Urinary bladder (tissue), 4 donors: ENCODE data around the gene INTS7. TPM values are rescaled to one million over a fixed set of nuclear protein-coding genes. Genes with fewer than 3 reads are reported as not detected.

Source experiments
- DNase-seq: peaks from one replicate; pipeline ENCODE4 v3.0.0-alpha.2; 2015; ENCODE audit errors: extremely low spot score
- H3K27ac ChIP-seq: one replicate; pipeline ENCODE4 v1.5.1; 2013; ENCODE audit warnings: low read depth, mild to moderate bottlenecking, moderate library complexity
- H3K36me3 ChIP-seq: one replicate; pipeline ENCODE4 v1.6.1; 2013; ENCODE audit warnings: mild to moderate bottlenecking, moderate library complexity; ENCODE audit not compliant: insufficient read depth
- H3K4me1 ChIP-seq: one replicate; pipeline ENCODE4 v1.6.1; 2013; ENCODE audit warnings: mild to moderate bottlenecking, moderate library complexity; ENCODE audit not compliant: insufficient read depth
- H3K4me3 ChIP-seq: one replicate; pipeline ENCODE4 v1.5.1; 2013; ENCODE audit warnings: low read depth, low read length
- WGBS: extraction: QIAGEN DNeasy Blood & Tissue Kit; methylation state at CpG from one replicate; pipeline ENCODE4 v1.1.7; 2013; 5-methylcytosine and 5-hydroxymethylcytosine counted together
- polyA plus RNA-seq: library from polyadenylated mRNA; stranded (reverse); fragments of 200-250 nt; gene quantifications from one replicate; pipeline ENCODE4 v1.2.3, GENCODE V29; 2013
- total RNA-seq: library from RNA; depleted of rRNA; stranded (reverse); fragments of >200 nt; gene quantifications from one replicate; pipeline ENCODE4 v1.2.3, GENCODE V29; 2014
- donor health status: healthy with polysubstance abuse.
- donor health status: healthy.

INTS7 gene
- 24.3 TPM for total RNA-seq
- 5.2 TPM for polyA plus RNA-seq

GRCh38 chr1:212035123-212035834, at the start of gene INTS7, which contains the start of gene DTL:
Gene INTS7 (minus strand): TSS chr1:212035557. CDS start chr1:212035437, 120 bp downstream.
Gene DTL (plus strand): TSS chr1:212035748. CDS start chr1:212035891, 143 bp downstream.
- peak within 1 kb of the TSS; percentile 14 for H3K27ac ChIP-seq
- WGBS: under 1% methylated on average over 53 of the region's 53 CpGs
- peak; percentile 100 for DNase-seq
- H3K4me1 ChIP-seq: no peaks in the 10 kb centered on the region
- peak within 1 kb of the TSS; percentile 27 for H3K4me3 ChIP-seq
- H3K36me3 ChIP-seq: no peaks in the 10 kb centered on the region

DNA sequence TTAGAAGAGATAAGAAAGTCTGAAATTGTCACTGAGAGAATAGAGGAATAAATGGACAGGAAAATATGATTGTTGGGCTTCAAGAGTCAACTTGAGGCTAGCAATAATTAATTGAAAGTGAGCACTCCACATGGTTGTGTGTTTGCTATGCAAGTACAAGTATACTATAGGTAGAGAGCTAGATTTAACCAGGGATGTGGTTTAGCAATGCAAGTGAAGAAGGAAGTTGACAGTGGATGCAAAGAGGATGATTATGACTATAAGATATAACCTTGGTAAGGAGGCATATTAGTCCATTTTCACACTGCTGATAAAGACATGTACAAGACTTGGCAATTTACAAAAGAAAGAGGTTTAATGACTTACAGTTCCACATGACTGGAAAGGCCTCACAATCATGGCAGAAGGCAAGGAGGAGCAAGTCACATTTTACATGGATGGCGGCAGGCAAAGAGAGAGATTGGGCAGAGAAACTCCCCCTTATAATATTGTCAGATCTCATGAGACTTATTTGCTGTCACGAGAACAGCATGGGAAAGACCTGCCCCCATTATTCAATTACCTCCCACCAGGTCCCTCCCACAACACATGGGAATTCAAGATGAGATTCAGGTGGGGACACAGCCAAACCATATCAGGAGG, 47.5 kb upstream of the INTS7 start:
- H3K36me3 ChIP-seq: no peaks in the 10 kb centered on the region
- no peak for DNase-seq
- no peaks in the 10 kb centered on the region for H3K4me1 ChIP-seq
- 98% methylated on average over 2 of the region's 2 CpGs for WGBS
- no peak overlapping the region for H3K27ac ChIP-seq
- no peak overlapping the region for H3K4me3 ChIP-seq

GRCh38 chr1:212078826-212079225, 43.5 kb upstream of the INTS7 start:
- Histone ChIP-seq H3K27ac (no peak overlapping the region), H3K4me3 (no peak overlapping the region), H3K4me1 (no peaks in the 10 kb centered on the region), H3K36me3 (no peaks in the 10 kb centered on the region)
- WGBS: 83% methylated on average over 2 of the region's 2 CpGs
- no peak for DNase-seq

- no peak for DNase-seq
- no peaks in the 10 kb centered on the region for H3K36me3 ChIP-seq
- H3K4me1 ChIP-seq: no peaks in the 10 kb centered on the region
- no peak overlapping the region for H3K4me3 ChIP-seq
- WGBS: 85% methylated on average over 2 of the region's 2 CpGs
- H3K27ac ChIP-seq: no peak overlapping the region
These were observed 41.7 kb upstream of the INTS7 start for GRCh38 chr1:212077028-212077427.

DNA sequence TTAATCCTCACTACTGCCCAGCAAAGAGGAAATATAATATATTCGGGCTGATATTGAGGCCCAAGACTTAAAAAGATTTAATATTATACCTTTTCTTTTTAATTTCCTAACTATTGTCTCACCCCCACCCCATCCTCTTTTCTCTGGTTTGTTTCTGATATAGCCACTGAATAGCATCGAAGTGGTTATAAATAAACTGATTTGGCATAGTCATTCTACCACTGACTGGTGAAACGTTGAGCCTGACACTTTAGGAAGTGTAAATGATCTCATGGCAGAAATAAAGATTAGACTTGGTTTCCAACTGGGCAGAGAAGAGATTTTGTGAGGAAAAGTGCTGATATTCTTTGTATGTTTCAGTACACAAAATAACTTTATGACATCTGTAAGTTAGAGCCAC, 39.5 kb upstream of the INTS7 start:
- 53% methylated on average over 3 of the region's 3 CpGs for WGBS
- H3K4me1 ChIP-seq: no peaks in the 10 kb centered on the region
- no peak overlapping the region for H3K4me3 ChIP-seq
- no peak for DNase-seq
- H3K27ac ChIP-seq: no peak overlapping the region
- H3K36me3 ChIP-seq: no peaks in the 10 kb centered on the region

- 95% methylated on average over 3 of the region's 3 CpGs for WGBS
- no peaks in the 10 kb centered on the region for H3K4me1 ChIP-seq
These were observed 39.0 kb upstream of the INTS7 start for GRCh38 chr1:212074313-212074712.

DNA sequence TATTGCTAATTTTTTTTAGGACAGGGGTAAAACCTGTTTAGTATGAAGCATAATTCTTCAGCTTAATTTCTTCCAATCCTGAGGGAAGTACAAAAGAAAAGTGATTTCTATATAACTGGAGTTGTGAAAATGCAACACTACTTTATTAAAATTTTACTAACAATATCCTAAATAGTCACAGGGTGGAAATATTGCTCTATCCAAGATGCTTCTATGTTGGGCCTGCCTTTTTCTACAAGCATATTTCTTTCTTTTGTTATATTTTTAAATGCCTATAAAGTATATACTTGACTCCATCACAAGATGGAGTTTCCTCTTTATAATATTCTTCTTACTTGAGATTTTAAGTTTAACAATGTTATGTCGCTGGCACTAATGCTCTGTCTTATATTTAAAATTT, 38.1 kb upstream of the INTS7 start:
- Histone ChIP-seq H3K4me1 (no peaks in the 10 kb centered on the region), H3K4me3 (no peak overlapping the region), H3K27ac (no peak overlapping the region), H3K36me3 (no peaks in the 10 kb centered on the region)
- no peak for DNase-seq
- 95% methylated on average over 1 of the region's 1 CpG for WGBS

More at GRCh38 chr1:212074313-212074712, 39.0 kb upstream of the INTS7 start:
- H3K36me3 ChIP-seq: no peaks in the 10 kb centered on the region
- H3K27ac ChIP-seq: no peak overlapping the region
- no peak for DNase-seq
- H3K4me3 ChIP-seq: no peak overlapping the region

DNA sequence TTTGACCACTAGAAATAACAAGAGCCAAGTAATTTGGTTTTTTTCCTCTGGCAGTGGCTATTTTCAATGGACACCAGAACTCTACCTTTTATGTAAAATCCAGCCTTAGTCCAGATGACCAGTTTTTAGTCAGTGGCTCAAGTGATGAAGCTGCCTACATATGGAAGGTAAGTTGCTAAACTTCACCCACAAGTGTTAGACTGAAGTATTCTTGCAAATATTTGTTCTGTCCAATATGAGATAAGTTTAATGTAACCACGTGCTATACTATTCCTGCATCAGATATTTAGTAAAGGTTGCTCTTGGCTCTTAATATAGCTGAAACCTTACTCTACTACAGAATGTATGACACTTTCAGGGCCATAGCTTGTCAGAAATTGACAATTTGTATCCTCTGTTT, 36.7 kb upstream of the INTS7 start:
- no peak for DNase-seq
- Histone ChIP-seq H3K27ac (no peak overlapping the region), H3K36me3 (no peaks in the 10 kb centered on the region), H3K4me1 (no peaks in the 10 kb centered on the region), H3K4me3 (no peak overlapping the region)
- 94% methylated on average over 1 of the region's 1 CpG for WGBS

DNA sequence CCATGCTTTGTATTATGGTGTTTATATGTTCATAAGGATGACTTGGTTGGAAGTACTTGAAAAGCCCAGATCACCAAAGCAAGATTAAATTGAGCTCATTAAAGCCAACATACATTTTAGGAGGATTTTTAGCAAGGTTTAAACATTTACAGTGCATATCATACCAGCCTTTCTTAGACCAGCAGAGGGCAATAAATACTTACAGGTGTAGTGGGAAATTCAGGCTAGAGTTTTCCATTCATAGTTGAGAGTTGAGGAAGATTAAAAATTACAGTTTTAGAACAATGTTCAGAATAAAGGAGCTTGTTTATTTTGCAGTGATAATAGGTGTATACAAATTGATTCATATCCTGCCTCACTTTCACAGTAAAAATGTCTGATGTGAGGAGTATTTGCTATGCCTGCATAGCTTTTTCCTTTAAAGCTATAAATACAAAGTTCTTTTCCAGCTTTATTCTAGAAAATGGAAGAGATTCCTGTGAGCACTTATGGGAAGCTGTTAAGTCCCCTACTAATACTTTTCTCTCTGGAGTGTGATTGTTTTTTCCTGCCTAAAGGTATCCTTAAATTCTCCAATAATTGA, 35.5 kb upstream of the INTS7 start:
- DNase-seq: peak; percentile 21
- H3K4me1 ChIP-seq: no peaks in the 10 kb centered on the region
- H3K27ac ChIP-seq: no peak overlapping the region
- H3K36me3 ChIP-seq: no peaks in the 10 kb centered on the region
- no peak overlapping the region for H3K4me3 ChIP-seq

DNA sequence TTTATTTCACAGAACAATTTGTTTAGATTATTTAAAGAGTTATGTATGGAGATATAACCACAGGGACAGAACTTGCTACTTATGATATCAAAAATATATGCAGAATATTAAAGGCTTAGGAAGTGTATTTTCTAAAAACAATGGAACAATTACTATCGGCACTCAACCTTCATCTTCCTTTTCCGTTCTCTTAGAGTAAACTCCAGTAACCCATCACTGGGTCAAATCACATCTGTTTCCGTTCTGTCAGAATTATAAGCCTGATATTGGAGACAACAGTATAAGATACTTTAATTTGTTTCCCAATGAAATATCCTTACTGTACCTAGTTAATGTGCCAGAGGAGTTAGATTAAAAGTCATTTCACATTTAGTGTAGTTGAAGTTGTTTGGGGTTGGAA, 32.4 kb upstream of the INTS7 start:
- Histone ChIP-seq H3K27ac (no peak overlapping the region), H3K36me3 (no peaks in the 10 kb centered on the region), H3K4me1 (no peaks in the 10 kb centered on the region), H3K4me3 (no peak overlapping the region)
- WGBS: 87% methylated on average over 3 of the region's 3 CpGs
- DNase-seq: no peak

- WGBS: 86% methylated on average over 5 of the region's 5 CpGs
- Histone ChIP-seq H3K27ac (no peak overlapping the region), H3K4me3 (no peak overlapping the region), H3K36me3 (no peaks in the 10 kb centered on the region), H3K4me1 (no peaks in the 10 kb centered on the region)
- DNase-seq: no peak
These were observed 27.6 kb upstream of the INTS7 start for GRCh38 chr1:212062832-212063438.

- Histone ChIP-seq H3K27ac (no peak overlapping the region), H3K4me1 (no peaks in the 10 kb centered on the region)
These were observed 25.5 kb upstream of the INTS7 start for GRCh38 chr1:212060632-212061472.

GRCh38 chr1:212055333-212055732, 20.0 kb upstream of the INTS7 start:
- DNase-seq: no peak
- no peak overlapping the region for H3K27ac ChIP-seq
- H3K4me3 ChIP-seq: no peak overlapping the region
- 97% methylated on average over 2 of the region's 2 CpGs for WGBS
- no peaks in the 10 kb centered on the region for H3K4me1 ChIP-seq
- no peaks in the 10 kb centered on the region for H3K36me3 ChIP-seq

More at GRCh38 chr1:212060632-212061472, 25.5 kb upstream of the INTS7 start:
- no peak for DNase-seq
- Histone ChIP-seq H3K36me3 (no peaks in the 10 kb centered on the region), H3K4me3 (no peak overlapping the region)
- WGBS: 79% methylated on average over 6 of the region's 6 CpGs
